Measurements from ENCODE around the gene HSPA12B. TPM values are rescaled to one million over a fixed set of nuclear protein-coding genes. Genes with fewer than 3 reads are reported as not detected.

The HSPA12B gene
- total and polyA plus RNA-seq, 9 of the 15 experiments (the other 6 are each of a cell fraction or from before 2014, with no cell fraction given) = 0.03 to 0.07 TPM; not detected in 7

DNA sequence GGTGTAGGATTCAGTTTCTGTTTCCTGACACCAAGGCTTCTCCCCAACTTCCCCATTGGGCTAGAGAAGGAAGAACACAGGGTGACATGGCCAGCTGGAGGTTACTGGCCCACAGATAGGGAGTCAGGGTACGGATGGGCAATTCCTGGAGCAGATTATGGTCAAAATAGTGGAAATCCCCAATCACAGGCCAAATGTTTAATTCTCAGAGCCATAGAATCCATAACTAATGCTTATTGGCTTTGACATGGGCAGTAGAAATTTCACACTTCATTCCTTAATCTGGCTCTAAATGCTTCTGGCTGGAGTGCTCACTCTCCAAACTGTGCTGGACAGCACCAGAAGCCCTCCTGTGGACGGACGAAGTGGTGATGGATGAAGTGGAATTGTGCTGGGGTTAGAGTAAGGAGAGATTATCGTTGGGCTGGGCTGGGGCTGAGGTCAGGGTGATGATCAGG is 21.0 kb upstream of the HSPA12B start:
- H3K9ac ChIP-seq (ENCODE audit: insufficient read depth in 1 of 2, low read depth in 2 of 2, low read length in 2 of 2) = no peak overlapping the region
- BruUV-seq (replicated peaks) = no TSS peak
- FAIRE-seq = no peak
- in situ Hi-C loops (cut with MboI) = loop anchor here (5.0 kb wide), 1 partner anchor 149 kb away; no protein-coding TSS in a partner anchor
- ATAC-seq = no peak
- 39% methylated on average over 4 of the region's 4 CpGs for WGBS (ENCODE audit: insufficient coverage, low coverage, missing lambda C conversion rate)
- H3K4me3 ChIP-seq = no peak overlapping the region
- no peak overlapping the region for H3K4me2 ChIP-seq (ENCODE audit: insufficient read depth, low read length)
- H3K9me3 ChIP-seq (replicated peaks; ENCODE audit: control insufficient read depth, insufficient read depth, low read depth, low read length) = no peaks in the 10 kb centered on the region
- intact Hi-C loops (cut with micrococcal nuclease) = loop anchor here (1.0 kb wide), 2 partner anchors 35 to 148 kb away; no protein-coding TSS in a partner anchor
- no peak overlapping the region for H2AFZ ChIP-seq (ENCODE audit: low read depth, low read length)
- TF ChIP-seq, protein P1, sequence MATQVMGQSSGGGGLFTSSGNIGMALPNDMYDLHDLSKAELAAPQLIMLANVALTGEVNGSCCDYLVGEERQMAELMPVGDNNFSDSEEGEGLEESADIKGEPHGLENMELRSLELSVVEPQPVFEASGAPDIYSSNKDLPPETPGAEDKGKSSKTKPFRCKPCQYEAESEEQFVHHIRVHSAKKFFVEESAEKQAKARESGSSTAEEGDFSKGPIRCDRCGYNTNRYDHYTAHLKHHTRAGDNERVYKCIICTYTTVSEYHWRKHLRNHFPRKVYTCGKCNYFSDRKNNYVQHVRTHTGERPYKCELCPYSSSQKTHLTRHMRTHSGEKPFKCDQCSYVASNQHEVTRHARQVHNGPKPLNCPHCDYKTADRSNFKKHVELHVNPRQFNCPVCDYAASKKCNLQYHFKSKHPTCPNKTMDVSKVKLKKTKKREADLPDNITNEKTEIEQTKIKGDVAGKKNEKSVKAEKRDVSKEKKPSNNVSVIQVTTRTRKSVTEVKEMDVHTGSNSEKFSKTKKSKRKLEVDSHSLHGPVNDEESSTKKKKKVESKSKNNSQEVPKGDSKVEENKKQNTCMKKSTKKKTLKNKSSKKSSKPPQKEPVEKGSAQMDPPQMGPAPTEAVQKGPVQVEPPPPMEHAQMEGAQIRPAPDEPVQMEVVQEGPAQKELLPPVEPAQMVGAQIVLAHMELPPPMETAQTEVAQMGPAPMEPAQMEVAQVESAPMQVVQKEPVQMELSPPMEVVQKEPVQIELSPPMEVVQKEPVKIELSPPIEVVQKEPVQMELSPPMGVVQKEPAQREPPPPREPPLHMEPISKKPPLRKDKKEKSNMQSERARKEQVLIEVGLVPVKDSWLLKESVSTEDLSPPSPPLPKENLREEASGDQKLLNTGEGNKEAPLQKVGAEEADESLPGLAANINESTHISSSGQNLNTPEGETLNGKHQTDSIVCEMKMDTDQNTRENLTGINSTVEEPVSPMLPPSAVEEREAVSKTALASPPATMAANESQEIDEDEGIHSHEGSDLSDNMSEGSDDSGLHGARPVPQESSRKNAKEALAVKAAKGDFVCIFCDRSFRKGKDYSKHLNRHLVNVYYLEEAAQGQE (IDR thresholded peaks at IDR 0.05; ENCODE audit: borderline replicate concordance) = peak; percentile 39
- TF ChIP-seq, protein P1 (CRISPR knock-in tag; IDR thresholded peaks at IDR 0.05; ENCODE audit: low read depth) = no peak
- no peak for TF ChIP-seq ZNF696 (CRISPR knock-in tag; conservative IDR thresholded peaks at IDR 0.05)
- no peak overlapping the region for H3K27ac ChIP-seq (ENCODE audit: extremely low read depth, low read depth, low read length)
- H3K36me3 ChIP-seq (ENCODE audit: control insufficient read depth, insufficient read depth, low read length) = no peaks in the 10 kb centered on the region
- no peaks in the 10 kb centered on the region for H3K27me3 ChIP-seq (ENCODE audit: control insufficient read depth in 2 of 2, insufficient read depth in 2 of 2, low read length in 2 of 2)
- H3K9me1 ChIP-seq (ENCODE audit: control insufficient read depth, insufficient read depth, low read length) = no peaks in the 10 kb centered on the region
- H3K4me1 ChIP-seq (replicated peaks in 1 of 2; ENCODE audit: control insufficient read depth in 2 of 2, insufficient read depth in 2 of 2, low read length in 2 of 2) = peaks cover 0 to 15% of the 10 kb centered on the region in 2 experiments; a peak in 2 of 5 replicates
- H4K20me1 ChIP-seq (replicated peaks; ENCODE audit: control insufficient read depth, insufficient read depth, low read length) = no peaks in the 10 kb centered on the region
- no peak for DNase-seq (ENCODE audit: extremely low read depth in 1 of 4, low spot score in 3 of 4)
- ChIA-PET CTCF (ENCODE audit: low intra/inter-chr PET ratio) (interaction anchor here (1.2 to 1.8 kb wide), 2 partner anchors 35 to 147 kb away, joined by 3 to 12 read pairs; no protein-coding TSS in a partner anchor), POLR2A (no interaction called here)
- H3K79me2 ChIP-seq (ENCODE audit: control insufficient read depth, insufficient read depth, low read length) = no peaks in the 10 kb centered on the region

Data from K562 (cell line).